K562 (cell line): ENCODE data around the gene SOSTDC1. TPM values are rescaled to one million over a fixed set of nuclear protein-coding genes. Genes with fewer than 3 reads are reported as not detected.
A peak's percentile ranks its signal among the peaks of the same experiment; 100 is the strongest.

Experiments
- ARID3A ChIP-seq: IDR thresholded peaks from 2 replicates; pipeline ENCODE4 v1.6.1; 2012; ENCODE audit warnings: low read depth, low read length, improper control_type of control experiment, borderline replicate concordance
- CCAR2 ChIP-seq: fragments of 200-400 bp; formaldehyde crosslinking; IDR thresholded peaks from 2 replicates; pipeline ENCODE4 v1.6.1; 2017; ENCODE audit warnings: mild to moderate bottlenecking, low read depth, low read length
- CSDE1 ChIP-seq, 2 experiments: fragments of 450-650 bp; IDR thresholded peaks; 2 replicates each; pipeline ENCODE4 v1.6.1; 2016; ENCODE audit warnings: mild to moderate bottlenecking in 1 of 2
- GTF2A2 ChIP-seq: IDR thresholded peaks from 2 replicates; pipeline ENCODE4 v1.6.1; 2016; ENCODE audit warnings: mild to moderate bottlenecking, missing genetic modification characterization, missing compliant biosample characterization
- KLF13 ChIP-seq: fragments of 450-650 bp; IDR thresholded peaks from 2 replicates; pipeline ENCODE4 v1.6.1; 2016; ENCODE audit warnings: missing genetic modification characterization, low read depth, mild to moderate bottlenecking, missing compliant biosample characterization, moderate library complexity, borderline replicate concordance
- MAZ ChIP-seq, 2 experiments: fragments of 450-650 bp in 1 of 2; sonication (generic) in 1 of 2; formaldehyde crosslinking; IDR thresholded peaks in 1 of 2; conservative IDR thresholded peaks in 1 of 2; 2 replicates each; pipeline versions ENCODE4 v1.4.0 to v1.5.0; 2020; ENCODE audit warnings: mild to moderate bottlenecking in 1 of 2, missing genetic modification reagents in 1 of 2
- NR3C1 ChIP-seq: sonication (generic); formaldehyde crosslinking; IDR thresholded peaks from 2 replicates; pipeline ENCODE4 v1.8.1; 2022; ENCODE audit warnings: missing genetic modification reagents
- PYGO2 ChIP-seq: fragments of 450-650 bp; IDR thresholded peaks from 2 replicates; pipeline ENCODE4 v1.6.1; 2016; ENCODE audit warnings: mild to moderate bottlenecking, missing genetic modification characterization, moderate library complexity, missing compliant biosample characterization
- SIN3B ChIP-seq: fragments of 450-650 bp; IDR thresholded peaks from 2 replicates; pipeline ENCODE4 v1.6.1; 2017; ENCODE audit warnings: low read depth, mild to moderate bottlenecking, moderate library complexity
- SMARCE1 ChIP-seq: fragments of 450-650 bp; IDR thresholded peaks from 2 replicates; pipeline ENCODE4 v1.7.1; 2016; ENCODE audit warnings: mild to moderate bottlenecking
- SRSF9 ChIP-seq: fragments of 200-400 bp; formaldehyde crosslinking; IDR thresholded peaks from 2 replicates; pipeline ENCODE4 v1.6.1; 2017; ENCODE audit warnings: low read depth, low read length, borderline replicate concordance
- TBL1XR1 ChIP-seq, 2 experiments: IDR thresholded peaks; 2 replicates each; pipeline ENCODE4 v1.6.1; 2012; ENCODE audit warnings: improper control_type of control experiment in 2 of 2, low read length in 2 of 2, mild to moderate bottlenecking in 1 of 2
- TRIM28 ChIP-seq: fragments of 450-650 bp; IDR thresholded peaks from 2 replicates; pipeline ENCODE4 v1.6.1; 2017
- ZFP91 ChIP-seq: sonication (generic); formaldehyde crosslinking; IDR thresholded peaks from 2 replicates; pipeline ENCODE4 v1.8.0; 2022; ENCODE audit warnings: mild to moderate bottlenecking, missing genetic modification reagents
- ZKSCAN3 ChIP-seq: fragments of 250-450 bp; sonication (Bioruptor Pico); IDR thresholded peaks from 2 replicates; pipeline ENCODE4 v1.4.0; 2020
- ZNF778 ChIP-seq: fragments of 450-650 bp; formaldehyde crosslinking; IDR thresholded peaks from 2 replicates; pipeline ENCODE4 v1.4.0; 2020; ENCODE audit warnings: mild to moderate bottlenecking, moderate library complexity
- polyA plus RNA-seq, 8 experiments: library from polyadenylated mRNA; depleted of rRNA in 4 of 8; stranded (reverse) in 5 of 8; unstranded in 3 of 8; fragments of >200 nt; fragmentation: Nextera tagmentation in 2 of 8; fragmentation: Illumina TruSeq in 1 of 8; extraction: Ambion mirVana in 2 of 8; extraction: Trizol in 1 of 8; gene quantifications; 2 replicates each; pipeline versions ENCODE4 v1.2.1 to v1.2.3, GENCODE V29; 2011 to 2014; ENCODE audit warnings: inconsistent platforms in 1 of 8, missing spikeins in 1 of 8
- total RNA-seq, 7 experiments: library from RNA; depleted of rRNA in 6 of 7; stranded (reverse); fragments of >200 nt in 6 of 7; fragmentation: Illumina TruSeq in 2 of 7; extraction: Trizol in 2 of 7; gene quantifications; 2 replicates each; pipeline versions ENCODE4 v1.2.1 to v1.2.3, GENCODE V29; 2011 to 2021; ENCODE audit warnings: low replicate concordance in 1 of 7
- TF ChIP-seq, protein P1 (sequence below), 2 experiments: fragments of 450-650 bp; IDR thresholded peaks; 2 replicates each; pipeline ENCODE4 v1.6.1; 2016
- TF ChIP-seq, protein P2 (sequence below): fragments of 450-650 bp; IDR thresholded peaks from 2 replicates; pipeline ENCODE4 v1.6.1; 2016; ENCODE audit warnings: mild to moderate bottlenecking
- TF ChIP-seq, protein P3 (sequence below): fragments of 450-650 bp; formaldehyde crosslinking; conservative IDR thresholded peaks from 2 replicates; pipeline ENCODE4 v1.4.0; 2022; ENCODE audit warnings: mild to moderate bottlenecking, missing genetic modification characterization

Gene SOSTDC1
- total and polyA plus RNA-seq, 9 of the 15 experiments (the other 6 are each of a cell fraction or from before 2014, with no cell fraction given) = 8.3 to 48.6 (median 15.9) TPM

- TF ChIP-seq TBL1XR1 (IDR thresholded peaks at IDR 0.05; ENCODE audit: low read length in 2 of 2) = no peak
- TF ChIP-seq ARID3A = no peak
- no peak for TF ChIP-seq TRIM28
- no peak for TF ChIP-seq SIN3B
- no peak for TF ChIP-seq CCAR2
- no peak for TF ChIP-seq CSDE1 (IDR thresholded peaks at IDR 0.05)
- TF ChIP-seq, protein P1, sequence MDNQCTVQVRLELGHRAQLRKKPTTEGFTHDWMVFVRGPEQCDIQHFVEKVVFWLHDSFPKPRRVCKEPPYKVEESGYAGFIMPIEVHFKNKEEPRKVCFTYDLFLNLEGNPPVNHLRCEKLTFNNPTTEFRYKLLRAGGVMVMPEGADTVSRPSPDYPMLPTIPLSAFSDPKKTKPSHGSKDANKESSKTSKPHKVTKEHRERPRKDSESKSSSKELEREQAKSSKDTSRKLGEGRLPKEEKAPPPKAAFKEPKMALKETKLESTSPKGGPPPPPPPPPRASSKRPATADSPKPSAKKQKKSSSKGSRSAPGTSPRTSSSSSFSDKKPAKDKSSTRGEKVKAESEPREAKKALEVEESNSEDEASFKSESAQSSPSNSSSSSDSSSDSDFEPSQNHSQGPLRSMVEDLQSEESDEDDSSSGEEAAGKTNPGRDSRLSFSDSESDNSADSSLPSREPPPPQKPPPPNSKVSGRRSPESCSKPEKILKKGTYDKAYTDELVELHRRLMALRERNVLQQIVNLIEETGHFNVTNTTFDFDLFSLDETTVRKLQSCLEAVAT (IDR thresholded peaks at IDR 0.05) = peak in 1 of 2 experiments; percentile 95; a peak in 2 of 4 replicates
- TF ChIP-seq, protein P2, sequence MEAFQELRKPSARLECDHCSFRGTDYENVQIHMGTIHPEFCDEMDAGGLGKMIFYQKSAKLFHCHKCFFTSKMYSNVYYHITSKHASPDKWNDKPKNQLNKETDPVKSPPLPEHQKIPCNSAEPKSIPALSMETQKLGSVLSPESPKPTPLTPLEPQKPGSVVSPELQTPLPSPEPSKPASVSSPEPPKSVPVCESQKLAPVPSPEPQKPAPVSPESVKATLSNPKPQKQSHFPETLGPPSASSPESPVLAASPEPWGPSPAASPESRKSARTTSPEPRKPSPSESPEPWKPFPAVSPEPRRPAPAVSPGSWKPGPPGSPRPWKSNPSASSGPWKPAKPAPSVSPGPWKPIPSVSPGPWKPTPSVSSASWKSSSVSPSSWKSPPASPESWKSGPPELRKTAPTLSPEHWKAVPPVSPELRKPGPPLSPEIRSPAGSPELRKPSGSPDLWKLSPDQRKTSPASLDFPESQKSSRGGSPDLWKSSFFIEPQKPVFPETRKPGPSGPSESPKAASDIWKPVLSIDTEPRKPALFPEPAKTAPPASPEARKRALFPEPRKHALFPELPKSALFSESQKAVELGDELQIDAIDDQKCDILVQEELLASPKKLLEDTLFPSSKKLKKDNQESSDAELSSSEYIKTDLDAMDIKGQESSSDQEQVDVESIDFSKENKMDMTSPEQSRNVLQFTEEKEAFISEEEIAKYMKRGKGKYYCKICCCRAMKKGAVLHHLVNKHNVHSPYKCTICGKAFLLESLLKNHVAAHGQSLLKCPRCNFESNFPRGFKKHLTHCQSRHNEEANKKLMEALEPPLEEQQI = 0 out of 2 replicates have a peak, but pooled peaks have one; percentile 21
- TF ChIP-seq, protein P3, sequence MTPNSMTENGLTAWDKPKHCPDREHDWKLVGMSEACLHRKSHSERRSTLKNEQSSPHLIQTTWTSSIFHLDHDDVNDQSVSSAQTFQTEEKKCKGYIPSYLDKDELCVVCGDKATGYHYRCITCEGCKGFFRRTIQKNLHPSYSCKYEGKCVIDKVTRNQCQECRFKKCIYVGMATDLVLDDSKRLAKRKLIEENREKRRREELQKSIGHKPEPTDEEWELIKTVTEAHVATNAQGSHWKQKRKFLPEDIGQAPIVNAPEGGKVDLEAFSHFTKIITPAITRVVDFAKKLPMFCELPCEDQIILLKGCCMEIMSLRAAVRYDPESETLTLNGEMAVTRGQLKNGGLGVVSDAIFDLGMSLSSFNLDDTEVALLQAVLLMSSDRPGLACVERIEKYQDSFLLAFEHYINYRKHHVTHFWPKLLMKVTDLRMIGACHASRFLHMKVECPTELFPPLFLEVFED (CRISPR knock-in tag) = no peak
- TF ChIP-seq KLF13 (tag) = no peak
- TF ChIP-seq MAZ (CRISPR knock-in tag; conservative IDR thresholded peaks at IDR 0.05 in 1 of 2, IDR thresholded peaks at IDR 0.05 in 1 of 2) = no peak
- TF ChIP-seq ZFP91 (CRISPR knock-in tag) = no peak
- TF ChIP-seq ZKSCAN3 (CRISPR knock-in tag) = no peak
- TF ChIP-seq PYGO2 = no peak
- TF ChIP-seq SRSF9 = no peak
- TF ChIP-seq GTF2A2 (tag) = no peak
- TF ChIP-seq NR3C1 (CRISPR knock-in tag) = no peak
- TF ChIP-seq SMARCE1 = peak; percentile 96
- TF ChIP-seq ZNF778 (CRISPR knock-in tag) = no peak
Measured at GRCh38 chr7:16416289-16417282, 49.0 kb downstream of the SOSTDC1 start (continued).
